Measurements from ENCODE around the gene ZBTB7B.
A peak's percentile ranks its signal among the peaks of the same experiment; 100 is the strongest.

Gene ZBTB7B

GRCh38 chr1:155043793-155044192 lies 41.2 kb downstream of the ZBTB7B start:
- no peak for DNase-seq (ENCODE audit: low read depth)
- H3K4me3 ChIP-seq (ENCODE audit: control insufficient read depth, low read depth, low read length), result no peak overlapping the region
- TF ChIP-seq CTCF (conservative IDR thresholded peaks at IDR 0.05; ENCODE audit: control insufficient read depth, insufficient read depth, low read depth, low read length), result no peak

GRCh38 chr1:155044365-155044764 lies 41.8 kb downstream of the ZBTB7B start:
- TF ChIP-seq CTCF (conservative IDR thresholded peaks at IDR 0.05; ENCODE audit: control insufficient read depth, insufficient read depth, low read depth, low read length), result no peak
- no peak overlapping the region for H3K4me3 ChIP-seq (ENCODE audit: control insufficient read depth, low read depth, low read length)
- no peak for DNase-seq (ENCODE audit: low read depth)

- DNase-seq (ENCODE audit: low read depth), result peak; percentile 85
- TF ChIP-seq CTCF (conservative IDR thresholded peaks at IDR 0.05; ENCODE audit: control insufficient read depth, insufficient read depth, low read depth, low read length), result peak; percentile 81
- no peak overlapping the region for H3K4me3 ChIP-seq (ENCODE audit: control insufficient read depth, low read depth, low read length)
These were observed 42.4 kb downstream of the ZBTB7B start for GRCh38 chr1:155044812-155045657.

- no peak for TF ChIP-seq CTCF (conservative IDR thresholded peaks at IDR 0.05; ENCODE audit: control insufficient read depth, insufficient read depth, low read depth, low read length)
- no peak overlapping the region for H3K4me3 ChIP-seq (ENCODE audit: control insufficient read depth, low read depth, low read length)
- no peak for DNase-seq (ENCODE audit: low read depth)
These were observed 46.1 kb downstream of the ZBTB7B start for GRCh38 chr1:155048449-155049334.

- H3K4me3 ChIP-seq (ENCODE audit: control insufficient read depth, low read depth, low read length), result peak overlapping the region; percentile 62
- TF ChIP-seq CTCF (conservative IDR thresholded peaks at IDR 0.05; ENCODE audit: control insufficient read depth, insufficient read depth, low read depth, low read length), result no peak
- DNase-seq (ENCODE audit: low read depth), result peak; percentile 54
These were observed 47.3 kb downstream of the ZBTB7B start for GRCh38 chr1:155049651-155050559.

All from fibroblast of mammary gland (primary cell).